HG03135 (cell line): ENCODE data around the gene TARM1.

Source experiments
- ATAC-seq: cut with Tn5 transposase; IDR thresholded peaks from one replicate; pipeline ENCODE4 v1.9.1; 2021; ENCODE audit warnings: mild to moderate bottlenecking, moderate library complexity; ENCODE audit not compliant: unreplicated experiment

The TARM1 gene

DNA sequence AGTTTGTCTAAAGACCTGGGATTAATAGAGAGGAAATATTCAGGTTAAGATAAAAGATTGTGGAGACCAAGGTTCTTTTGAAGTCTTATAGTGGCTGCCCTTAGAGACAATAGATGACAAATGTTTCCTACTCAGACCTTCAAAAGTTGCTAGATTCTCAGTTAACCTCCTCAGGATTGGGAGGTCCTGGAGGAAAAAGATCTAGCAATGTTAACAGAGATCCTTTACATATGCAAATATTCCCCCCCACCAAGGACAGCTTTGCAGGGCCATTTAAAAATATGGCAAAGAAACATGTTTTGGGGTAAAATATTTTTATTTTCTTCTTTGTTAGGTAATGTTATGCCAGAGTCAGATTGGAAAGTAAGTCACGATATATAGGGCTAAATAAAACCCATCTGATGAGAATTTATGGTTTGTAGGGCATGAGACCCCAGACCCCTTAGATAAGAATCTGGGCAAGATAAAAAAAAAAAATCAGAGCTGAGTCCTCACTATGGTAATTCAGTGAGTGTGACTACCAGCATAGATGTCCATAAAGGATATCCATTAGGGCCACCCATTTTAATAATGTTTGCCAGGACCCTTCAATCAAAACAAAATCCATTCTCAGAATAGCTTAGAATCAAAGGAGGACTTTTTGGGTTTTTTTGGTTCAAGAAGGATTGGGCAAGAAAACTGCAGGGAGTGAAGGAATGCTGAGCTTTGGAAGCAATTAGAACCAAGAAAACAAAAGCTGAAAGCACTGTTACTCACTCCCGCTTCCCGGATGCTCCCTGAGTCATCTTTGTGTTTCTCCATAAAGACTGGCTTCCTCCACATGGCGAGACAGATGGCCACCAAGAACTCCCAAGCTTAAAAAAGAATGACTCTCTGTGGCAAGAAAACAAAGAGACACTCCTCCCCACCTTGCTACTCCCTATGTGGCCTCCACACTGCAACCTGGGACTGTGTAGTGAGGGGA, 45.7 kb downstream of the TARM1 start:
- no peak for ATAC-seq

DNA sequence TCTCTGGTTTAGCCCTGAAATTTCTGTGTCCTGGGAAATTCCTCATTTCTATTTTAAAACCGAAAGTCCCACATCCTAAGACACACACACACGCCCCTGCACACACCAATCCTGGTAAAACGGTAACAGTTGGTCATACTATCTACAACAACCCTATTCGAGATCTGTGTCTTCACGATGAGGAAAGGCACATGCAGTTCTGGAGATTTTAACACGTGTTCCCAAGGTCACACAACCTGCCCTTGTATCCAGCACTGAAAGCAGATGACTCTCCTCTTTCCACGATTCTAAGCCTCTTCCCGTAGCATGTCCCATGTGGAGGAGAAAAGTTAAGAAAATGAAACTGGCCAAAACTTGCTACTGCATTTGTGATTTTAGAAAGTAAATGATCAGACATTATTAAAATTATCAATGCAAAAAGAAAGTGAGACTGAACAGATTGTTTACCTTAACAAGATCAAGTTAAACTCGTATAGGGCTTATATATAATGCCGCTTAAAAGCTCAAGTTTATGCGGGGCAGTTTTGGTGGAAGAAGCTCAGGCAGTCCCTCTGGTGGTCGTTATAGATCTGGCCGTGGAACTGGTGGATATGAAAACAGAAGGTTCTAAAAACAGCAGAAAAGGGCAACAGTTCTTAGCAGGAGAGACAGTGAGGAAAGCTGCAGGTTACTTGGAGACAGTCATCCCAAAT, 50.1 kb downstream of the TARM1 start:
- no peak for ATAC-seq

DNA sequence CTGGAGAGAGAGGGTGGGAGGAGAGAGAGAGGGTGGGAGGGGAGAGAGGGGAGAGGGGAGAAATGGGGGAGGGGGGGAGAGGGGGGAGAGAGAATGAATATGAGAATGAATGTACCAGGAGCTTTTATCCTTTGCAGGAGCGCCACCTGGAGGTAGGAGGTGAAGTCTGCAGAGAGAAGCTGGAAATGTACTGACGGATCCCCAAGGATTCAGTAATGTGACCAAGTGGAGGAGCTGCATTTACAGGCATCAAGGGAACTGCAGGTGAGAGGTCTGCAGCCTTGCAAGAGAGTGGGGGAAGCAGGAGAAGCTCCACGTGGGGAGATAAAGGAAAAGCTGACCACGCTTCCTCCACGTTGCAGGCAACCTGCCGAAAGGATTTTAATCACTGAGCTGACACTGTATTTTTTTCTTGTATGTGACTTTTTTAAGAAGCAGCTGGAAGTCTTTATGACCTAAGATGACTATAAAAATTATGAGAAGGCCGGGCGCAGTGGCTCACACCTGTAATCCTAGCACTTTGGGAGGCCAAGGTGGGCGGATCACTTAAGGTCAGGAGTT, 51.2 kb downstream of the TARM1 start:
- no peak for ATAC-seq

DNA sequence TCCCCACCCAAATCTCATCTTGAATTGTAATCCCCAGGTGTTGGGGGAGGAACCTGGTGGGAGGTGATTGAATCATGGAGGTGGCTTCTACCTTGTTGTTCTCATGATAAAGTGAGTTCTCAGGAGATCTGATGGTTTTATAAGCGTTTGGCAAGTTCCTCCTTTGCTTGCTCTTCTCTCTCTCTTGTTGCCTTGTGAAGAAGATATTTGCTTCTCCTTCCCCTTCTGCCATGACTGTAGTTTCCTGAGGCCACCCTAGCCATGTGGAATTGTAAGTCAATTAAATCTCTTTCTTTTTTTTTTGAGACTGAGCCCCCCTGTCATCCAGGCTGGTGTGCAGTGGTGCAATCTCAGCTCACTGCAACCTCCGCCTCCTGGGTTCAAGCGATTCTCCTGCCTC, 51.9 kb downstream of the TARM1 start:
- ATAC-seq: no peak

DNA sequence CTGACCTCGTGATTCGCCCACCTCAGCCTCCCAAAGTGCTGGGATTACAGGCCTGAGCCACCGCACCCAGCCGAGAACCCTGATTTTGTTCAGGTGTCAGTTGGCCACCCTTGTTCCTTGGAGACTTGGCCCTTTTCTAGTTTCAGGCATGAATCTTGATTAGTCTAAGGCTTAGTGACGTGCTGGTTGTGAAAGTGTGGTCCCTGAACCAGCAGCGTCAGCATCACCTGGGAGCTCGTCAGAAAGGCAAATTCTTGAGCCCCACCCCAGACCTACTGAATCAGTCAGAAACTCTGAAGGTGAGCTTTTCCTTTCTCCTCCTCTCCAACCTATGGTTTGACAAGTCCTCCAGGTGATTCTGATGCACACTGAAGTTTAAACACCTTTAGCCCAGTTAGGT, 54.5 kb downstream of the TARM1 start:
- no peak for ATAC-seq

DNA sequence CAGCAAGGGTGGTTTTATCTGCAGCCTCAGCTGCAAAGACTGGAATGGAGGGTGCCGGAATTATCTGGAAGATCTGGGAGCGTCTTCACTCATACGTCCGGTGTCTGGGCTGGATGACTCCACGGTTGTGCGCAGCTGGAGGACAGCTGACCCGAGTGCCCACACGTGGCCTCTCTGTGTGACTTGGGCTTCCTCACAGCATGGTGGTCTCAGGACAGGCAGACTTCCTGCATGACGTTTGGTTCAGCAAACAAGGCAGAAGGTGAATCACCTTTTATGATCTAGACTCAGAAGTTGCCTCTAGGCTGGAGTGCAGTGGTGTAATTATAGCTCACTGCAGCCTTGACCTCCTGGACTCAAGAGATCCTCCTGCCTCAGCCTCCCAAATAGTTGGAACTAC, 56.5 kb downstream of the TARM1 start:
- no peak for ATAC-seq

DNA sequence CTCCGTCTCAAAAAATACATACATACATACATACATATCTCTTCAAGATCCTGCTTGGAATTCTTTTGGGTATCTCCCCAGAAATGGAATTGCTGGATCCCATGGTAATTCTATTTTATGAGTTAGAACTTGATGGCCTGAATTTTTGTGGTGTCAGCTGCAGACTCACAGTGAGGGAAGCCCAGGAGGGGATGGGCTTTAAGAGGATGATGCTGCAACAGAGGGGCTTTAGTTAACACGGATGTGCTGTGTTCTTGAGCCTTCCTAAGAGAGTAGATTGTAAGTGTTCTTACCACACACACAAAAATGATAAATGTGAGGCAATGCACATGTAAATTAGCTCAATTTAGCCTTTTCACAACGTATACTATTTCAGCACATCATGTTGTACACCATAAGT, 58.0 kb downstream of the TARM1 start:
- ATAC-seq: no peak

DNA sequence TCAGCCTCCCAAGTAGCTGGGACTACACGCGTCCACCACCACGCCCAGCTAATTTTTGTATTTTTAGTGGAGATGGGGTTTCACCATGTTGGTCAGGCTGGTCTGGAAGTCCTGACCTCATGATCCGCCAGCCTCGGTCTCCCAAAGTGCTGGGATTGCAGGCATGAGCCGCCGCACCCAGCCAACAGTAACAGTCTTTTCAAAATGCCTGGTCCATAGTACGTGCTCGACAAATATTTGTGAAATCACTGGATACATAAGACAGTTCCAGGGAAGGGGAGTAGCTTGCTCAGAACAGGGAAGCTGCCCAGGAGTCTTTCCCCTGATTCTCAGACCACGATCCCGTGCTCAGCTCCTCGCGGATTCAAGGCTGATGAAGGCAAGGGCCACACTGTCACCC, 59.2 kb downstream of the TARM1 start:
- ATAC-seq: no peak

DNA sequence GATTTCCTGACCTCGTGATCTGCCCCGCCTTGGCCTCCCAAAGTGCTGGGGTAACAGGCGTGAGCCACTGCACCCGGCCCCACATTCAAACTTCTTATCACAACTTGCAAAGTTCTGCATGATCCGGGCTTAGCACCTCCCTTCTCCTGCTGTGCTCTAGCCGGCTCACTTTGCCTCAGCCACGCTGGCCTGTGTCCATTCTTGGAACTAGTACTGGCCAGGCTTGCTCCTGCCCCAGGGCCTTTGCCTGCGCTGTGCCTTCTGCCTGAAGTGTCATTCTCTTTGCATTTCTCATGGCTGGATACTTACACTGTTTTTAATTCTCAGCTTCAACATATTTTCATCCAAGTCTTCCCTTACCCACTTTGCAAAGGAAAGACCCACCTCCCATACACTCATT, 59.8 kb downstream of the TARM1 start:
- no peak for ATAC-seq
